Measurements from ENCODE around the gene FDX2.

FDX2 gene

GRCh38 chr19:10270180-10270615 is 45.6 kb downstream of the FDX2 start:
- Histone ChIP-seq H3K9me3 (ENCODE audit: control insufficient read depth, insufficient read depth, low read length) (no peaks in the 10 kb centered on the region), H3K9ac (ENCODE audit: low read depth, low read length) (peak overlapping the region; percentile 56; the same call in 1 of the 2 replicates), H3K4me1 (ENCODE audit: insufficient read depth, low read length) (peaks cover 3% of the 10 kb centered on the region; the same call in 1 of the 2 replicates), H3K36me3 (ENCODE audit: insufficient read depth, low read length) (no peaks in the 10 kb centered on the region)

GRCh38 chr19:10269333-10270179 is 46.3 kb downstream of the FDX2 start:
- H3K36me3 ChIP-seq (ENCODE audit: insufficient read depth, low read length), result no peaks in the 10 kb centered on the region
- peaks cover 3% of the 10 kb centered on the region; the same call in 1 of the 2 replicates for H3K4me1 ChIP-seq (ENCODE audit: insufficient read depth, low read length)
- no peaks in the 10 kb centered on the region for H3K9me3 ChIP-seq (ENCODE audit: control insufficient read depth, insufficient read depth, low read length)
- peak overlapping the region; percentile 56; the same call in 1 of the 2 replicates for H3K9ac ChIP-seq (ENCODE audit: low read depth, low read length)

- Histone ChIP-seq H3K9ac (ENCODE audit: low read depth, low read length) (no peak overlapping the region), H3K4me1 (ENCODE audit: insufficient read depth, low read length) (peaks cover 3% of the 10 kb centered on the region; the same call in 1 of the 2 replicates), H3K36me3 (ENCODE audit: insufficient read depth, low read length) (no peaks in the 10 kb centered on the region), H3K9me3 (ENCODE audit: control insufficient read depth, insufficient read depth, low read length) (no peaks in the 10 kb centered on the region)
Observed at GRCh38 chr19:10268071-10268470, 47.7 kb downstream of the FDX2 start.

- H3K9ac ChIP-seq (ENCODE audit: low read depth, low read length), result no peak overlapping the region
- peaks cover under 1% of the 10 kb centered on the region; the same call in 1 of the 2 replicates for H3K4me1 ChIP-seq (ENCODE audit: insufficient read depth, low read length)
- no peaks in the 10 kb centered on the region for H3K36me3 ChIP-seq (ENCODE audit: insufficient read depth, low read length)
Observed at GRCh38 chr19:10266706-10267105, 49.1 kb downstream of the FDX2 start.

GRCh38 chr19:10262771-10263170 is 53.0 kb downstream of the FDX2 start:
- no peaks in the 10 kb centered on the region for H3K9me3 ChIP-seq (ENCODE audit: control insufficient read depth, insufficient read depth, low read length)
- H3K9ac ChIP-seq (ENCODE audit: low read depth, low read length), result no peak overlapping the region
- H3K36me3 ChIP-seq (ENCODE audit: insufficient read depth, low read length), result peaks cover under 1% of the 10 kb centered on the region; the same call in 1 of the 2 replicates
- H3K4me1 ChIP-seq (ENCODE audit: insufficient read depth, low read length), result no peaks in the 10 kb centered on the region

More at GRCh38 chr19:10266706-10267105, 49.1 kb downstream of the FDX2 start:
- no peaks in the 10 kb centered on the region for H3K9me3 ChIP-seq (ENCODE audit: control insufficient read depth, insufficient read depth, low read length)

DNA sequence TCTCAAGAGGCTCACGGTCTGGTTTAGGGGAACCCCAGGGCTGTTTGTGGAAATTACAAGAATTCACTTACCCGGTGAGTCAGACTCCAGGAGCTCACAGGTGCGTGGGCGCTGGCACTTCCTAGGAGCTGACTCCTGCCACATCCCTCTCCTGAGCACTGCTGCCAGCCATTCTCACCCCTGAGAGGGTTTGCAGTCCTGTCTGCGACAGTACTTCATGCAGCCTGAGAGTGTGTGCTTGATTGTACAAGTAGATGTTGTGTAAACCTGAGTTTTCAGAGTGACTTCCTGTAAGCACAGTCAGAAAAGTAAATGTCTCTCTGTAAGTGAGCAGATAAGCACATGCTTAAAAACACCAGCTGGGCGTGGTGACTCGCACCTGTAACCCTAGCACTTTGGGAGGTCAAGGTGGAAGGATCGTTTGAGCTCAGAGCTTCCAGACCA is 55.7 kb downstream of the FDX2 start:
- Histone ChIP-seq H3K9ac (ENCODE audit: low read depth, low read length) (no peak overlapping the region), H3K36me3 (ENCODE audit: insufficient read depth, low read length) (peaks cover 4% of the 10 kb centered on the region), H3K9me3 (ENCODE audit: control insufficient read depth, insufficient read depth, low read length) (no peaks in the 10 kb centered on the region), H3K4me1 (ENCODE audit: insufficient read depth, low read length) (no peaks in the 10 kb centered on the region)
